HepG2 (cell line): Measurements from ENCODE around the gene ZCCHC8. TPM values are rescaled to one million over a fixed set of nuclear protein-coding genes. Genes with fewer than 3 reads are reported as not detected.
A peak's percentile ranks its signal among the peaks of the same experiment; 100 is the strongest.

ENCODE experiments used
- DNMT1 ChIP-seq: sonication (generic); formaldehyde crosslinking; IDR thresholded peaks from 2 replicates; pipeline ENCODE4 v1.5.1; 2020; ENCODE audit warnings: mild to moderate bottlenecking, missing genetic modification reagents
- GTF2F1 ChIP-seq: fragments of 150-350 bp; IDR thresholded peaks from 2 replicates; pipeline ENCODE4 v1.6.1; 2014; ENCODE audit warnings: low read length
- JUN ChIP-seq: sonication (generic); formaldehyde crosslinking; IDR thresholded peaks from 2 replicates; pipeline ENCODE4 v1.4.0; 2020; ENCODE audit warnings: mild to moderate bottlenecking, missing genetic modification reagents
- MEIS2 ChIP-seq: sonication (generic); formaldehyde crosslinking; IDR thresholded peaks from 2 replicates; pipeline ENCODE4 v1.9.0; 2021; ENCODE audit warnings: mild to moderate bottlenecking, missing genetic modification reagents
- RFX3 ChIP-seq: IDR thresholded peaks from 2 replicates; pipeline ENCODE4 v1.6.1; 2016; ENCODE audit warnings: missing biosample characterization, missing genetic modification reagents
- THAP11 ChIP-seq: IDR thresholded peaks from 2 replicates; pipeline ENCODE4 v1.6.1; 2016; ENCODE audit warnings: missing biosample characterization, missing genetic modification reagents
- ZC3H4 ChIP-seq: sonication (generic); formaldehyde crosslinking; IDR thresholded peaks from 2 replicates; pipeline ENCODE4 v1.4.0; 2020; ENCODE audit warnings: missing genetic modification reagents, borderline replicate concordance
- ZNF567 ChIP-seq: sonication (generic); formaldehyde crosslinking; IDR thresholded peaks from 2 replicates; pipeline ENCODE4 v1.8.1; 2023; ENCODE audit warnings: mild to moderate bottlenecking, missing genetic modification reagents, borderline replicate concordance
- ZNF83 ChIP-seq: sonication (generic); formaldehyde crosslinking; IDR thresholded peaks from 2 replicates; pipeline ENCODE4 v1.4.0; 2020; ENCODE audit warnings: missing genetic modification reagents, mild to moderate bottlenecking, borderline replicate concordance
- polyA plus RNA-seq, 8 experiments: library from polyadenylated mRNA; depleted of rRNA in 3 of 8; stranded (reverse) in 7 of 8; unstranded in 1 of 8; fragments of >200 nt; fragmentation: Illumina TruSeq in 4 of 8; extraction: Trizol in 4 of 8; gene quantifications; 2 replicates each; pipeline versions ENCODE4 v1.2.1 to v1.2.3, GENCODE V29; 2011 to 2016; ENCODE audit warnings: low read depth in 4 of 8, missing spikeins in 1 of 8, mixed read lengths in 1 of 8; ENCODE audit not compliant: insufficient read depth in 1 of 8
- total RNA-seq, 5 experiments: library from RNA; depleted of rRNA; stranded (reverse); fragments of >200 nt; fragmentation: Illumina TruSeq; extraction: Trizol; gene quantifications; 2 replicates each; pipeline ENCODE4 v1.2.3, GENCODE V29; 2016; ENCODE audit warnings: low read depth in 1 of 5
- TF ChIP-seq, protein P1 (sequence below): IDR thresholded peaks from 2 replicates; pipeline ENCODE4 v1.6.1; 2016; ENCODE audit warnings: mild to moderate bottlenecking
- TF ChIP-seq, protein P2 (sequence below): sonication (generic); formaldehyde crosslinking; IDR thresholded peaks from 2 replicates; pipeline ENCODE4 v1.5.0; 2020; ENCODE audit warnings: mild to moderate bottlenecking, missing genetic modification reagents, borderline replicate concordance
- TF ChIP-seq, protein P3 (sequence below), 2 experiments: fragments of 450-650 bp in 1 of 2; sonication (generic) in 1 of 2; formaldehyde crosslinking; IDR thresholded peaks; 2 replicates each; pipeline versions ENCODE4 v1.5.0 to v1.8.0; 2020 to 2022; ENCODE audit warnings: mild to moderate bottlenecking in 1 of 2, missing genetic modification reagents in 1 of 2
- TF ChIP-seq, protein P4 (sequence below): sonication (generic); formaldehyde crosslinking; IDR thresholded peaks from 2 replicates; pipeline ENCODE4 v1.5.1; 2020; ENCODE audit warnings: mild to moderate bottlenecking, missing genetic modification reagents
- TF ChIP-seq, protein P5 (sequence below): sonication (generic); formaldehyde crosslinking; IDR thresholded peaks from 2 replicates; pipeline ENCODE4 v1.8.1; 2023; ENCODE audit warnings: mild to moderate bottlenecking, missing genetic modification reagents, borderline replicate concordance

ZCCHC8 gene
- total and polyA plus RNA-seq, 2 of the 13 experiments (the other 11 are each of a cell fraction or from before 2014, with no cell fraction given) = 18.6 to 20.9 TPM

DNA sequence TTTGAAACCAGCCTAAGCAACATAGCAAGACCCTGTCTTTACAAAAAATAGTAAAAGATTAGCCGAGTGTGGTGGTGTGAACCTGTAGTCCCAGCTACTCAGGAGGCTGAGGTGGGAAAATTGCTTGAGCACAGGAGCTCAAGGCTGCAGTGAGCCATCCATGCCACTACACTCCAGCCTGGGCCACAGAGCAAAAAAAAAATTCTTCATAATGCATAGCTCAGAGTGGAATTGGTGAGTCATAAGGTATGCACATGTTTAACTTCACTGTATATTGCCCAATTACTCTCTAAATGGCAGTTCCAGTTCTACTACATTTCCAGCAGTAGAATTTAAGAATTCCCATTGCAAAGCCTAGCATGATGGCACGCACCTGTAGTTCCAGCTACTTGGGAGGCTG, 51.4 kb downstream of the ZCCHC8 start (continued):
- TF ChIP-seq, protein P1, sequence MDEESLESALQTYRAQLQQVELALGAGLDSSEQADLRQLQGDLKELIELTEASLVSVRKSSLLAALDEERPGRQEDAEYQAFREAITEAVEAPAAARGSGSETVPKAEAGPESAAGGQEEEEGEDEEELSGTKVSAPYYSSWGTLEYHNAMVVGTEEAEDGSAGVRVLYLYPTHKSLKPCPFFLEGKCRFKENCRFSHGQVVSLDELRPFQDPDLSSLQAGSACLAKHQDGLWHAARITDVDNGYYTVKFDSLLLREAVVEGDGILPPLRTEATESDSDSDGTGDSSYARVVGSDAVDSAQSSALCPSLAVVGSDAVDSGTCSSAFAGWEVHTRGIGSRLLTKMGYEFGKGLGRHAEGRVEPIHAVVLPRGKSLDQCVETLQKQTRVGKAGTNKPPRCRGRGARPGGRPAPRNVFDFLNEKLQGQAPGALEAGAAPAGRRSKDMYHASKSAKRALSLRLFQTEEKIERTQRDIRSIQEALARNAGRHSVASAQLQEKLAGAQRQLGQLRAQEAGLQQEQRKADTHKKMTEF = no peak
- TF ChIP-seq, protein P2, sequence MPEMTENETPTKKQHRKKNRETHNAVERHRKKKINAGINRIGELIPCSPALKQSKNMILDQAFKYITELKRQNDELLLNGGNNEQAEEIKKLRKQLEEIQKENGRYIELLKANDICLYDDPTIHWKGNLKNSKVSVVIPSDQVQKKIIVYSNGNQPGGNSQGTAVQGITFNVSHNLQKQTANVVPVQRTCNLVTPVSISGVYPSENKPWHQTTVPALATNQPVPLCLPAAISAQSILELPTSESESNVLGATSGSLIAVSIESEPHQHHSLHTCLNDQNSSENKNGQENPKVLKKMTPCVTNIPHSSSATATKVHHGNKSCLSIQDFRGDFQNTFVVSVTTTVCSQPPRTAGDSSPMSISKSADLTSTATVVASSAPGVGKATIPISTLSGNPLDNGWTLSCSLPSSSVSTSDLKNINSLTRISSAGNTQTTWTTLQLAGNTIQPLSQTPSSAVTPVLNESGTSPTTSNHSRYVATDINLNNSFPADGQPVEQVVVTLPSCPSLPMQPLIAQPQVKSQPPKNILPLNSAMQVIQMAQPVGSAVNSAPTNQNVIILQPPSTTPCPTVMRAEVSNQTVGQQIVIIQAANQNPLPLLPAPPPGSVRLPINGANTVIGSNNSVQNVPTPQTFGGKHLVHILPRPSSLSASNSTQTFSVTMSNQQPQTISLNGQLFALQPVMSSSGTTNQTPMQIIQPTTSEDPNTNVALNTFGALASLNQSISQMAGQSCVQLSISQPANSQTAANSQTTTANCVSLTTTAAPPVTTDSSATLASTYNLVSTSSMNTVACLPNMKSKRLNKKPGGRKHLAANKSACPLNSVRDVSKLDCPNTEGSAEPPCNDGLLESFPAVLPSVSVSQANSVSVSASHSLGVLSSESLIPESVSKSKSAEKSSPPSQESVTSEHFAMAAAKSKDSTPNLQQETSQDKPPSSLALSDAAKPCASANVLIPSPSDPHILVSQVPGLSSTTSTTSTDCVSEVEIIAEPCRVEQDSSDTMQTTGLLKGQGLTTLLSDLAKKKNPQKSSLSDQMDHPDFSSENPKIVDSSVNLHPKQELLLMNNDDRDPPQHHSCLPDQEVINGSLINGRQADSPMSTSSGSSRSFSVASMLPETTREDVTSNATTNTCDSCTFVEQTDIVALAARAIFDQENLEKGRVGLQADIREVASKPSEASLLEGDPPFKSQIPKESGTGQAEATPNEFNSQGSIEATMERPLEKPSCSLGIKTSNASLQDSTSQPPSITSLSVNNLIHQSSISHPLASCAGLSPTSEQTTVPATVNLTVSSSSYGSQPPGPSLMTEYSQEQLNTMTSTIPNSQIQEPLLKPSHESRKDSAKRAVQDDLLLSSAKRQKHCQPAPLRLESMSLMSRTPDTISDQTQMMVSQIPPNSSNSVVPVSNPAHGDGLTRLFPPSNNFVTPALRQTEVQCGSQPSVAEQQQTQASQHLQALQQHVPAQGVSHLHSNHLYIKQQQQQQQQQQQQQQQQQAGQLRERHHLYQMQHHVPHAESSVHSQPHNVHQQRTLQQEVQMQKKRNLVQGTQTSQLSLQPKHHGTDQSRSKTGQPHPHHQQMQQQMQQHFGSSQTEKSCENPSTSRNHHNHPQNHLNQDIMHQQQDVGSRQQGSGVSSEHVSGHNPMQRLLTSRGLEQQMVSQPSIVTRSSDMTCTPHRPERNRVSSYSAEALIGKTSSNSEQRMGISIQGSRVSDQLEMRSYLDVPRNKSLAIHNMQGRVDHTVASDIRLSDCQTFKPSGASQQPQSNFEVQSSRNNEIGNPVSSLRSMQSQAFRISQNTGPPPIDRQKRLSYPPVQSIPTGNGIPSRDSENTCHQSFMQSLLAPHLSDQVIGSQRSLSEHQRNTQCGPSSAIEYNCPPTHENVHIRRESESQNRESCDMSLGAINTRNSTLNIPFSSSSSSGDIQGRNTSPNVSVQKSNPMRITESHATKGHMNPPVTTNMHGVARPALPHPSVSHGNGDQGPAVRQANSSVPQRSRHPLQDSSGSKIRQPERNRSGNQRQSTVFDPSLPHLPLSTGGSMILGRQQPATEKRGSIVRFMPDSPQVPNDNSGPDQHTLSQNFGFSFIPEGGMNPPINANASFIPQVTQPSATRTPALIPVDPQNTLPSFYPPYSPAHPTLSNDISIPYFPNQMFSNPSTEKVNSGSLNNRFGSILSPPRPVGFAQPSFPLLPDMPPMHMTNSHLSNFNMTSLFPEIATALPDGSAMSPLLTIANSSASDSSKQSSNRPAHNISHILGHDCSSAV (CRISPR knock-in tag) = no peak
- TF ChIP-seq THAP11 (CRISPR knock-in tag) (no peak), MEIS2 (CRISPR knock-in tag) (no peak), ZNF567 (CRISPR knock-in tag) (no peak), RFX3 (CRISPR knock-in tag) (no peak), DNMT1 (no peak), ZC3H4 (CRISPR knock-in tag) (no peak), ZNF83 (CRISPR knock-in tag) (no peak), GTF2F1 (no peak), JUN (CRISPR knock-in tag) (no peak)
- TF ChIP-seq, protein P3, sequence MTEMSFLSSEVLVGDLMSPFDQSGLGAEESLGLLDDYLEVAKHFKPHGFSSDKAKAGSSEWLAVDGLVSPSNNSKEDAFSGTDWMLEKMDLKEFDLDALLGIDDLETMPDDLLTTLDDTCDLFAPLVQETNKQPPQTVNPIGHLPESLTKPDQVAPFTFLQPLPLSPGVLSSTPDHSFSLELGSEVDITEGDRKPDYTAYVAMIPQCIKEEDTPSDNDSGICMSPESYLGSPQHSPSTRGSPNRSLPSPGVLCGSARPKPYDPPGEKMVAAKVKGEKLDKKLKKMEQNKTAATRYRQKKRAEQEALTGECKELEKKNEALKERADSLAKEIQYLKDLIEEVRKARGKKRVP (CRISPR knock-in tag; IDR thresholded peaks at IDR 0.05) = 0 out of 4 replicates have a peak, but pooled peaks of 1 of the 2 experiments have one; percentile 12
- TF ChIP-seq, protein P4, sequence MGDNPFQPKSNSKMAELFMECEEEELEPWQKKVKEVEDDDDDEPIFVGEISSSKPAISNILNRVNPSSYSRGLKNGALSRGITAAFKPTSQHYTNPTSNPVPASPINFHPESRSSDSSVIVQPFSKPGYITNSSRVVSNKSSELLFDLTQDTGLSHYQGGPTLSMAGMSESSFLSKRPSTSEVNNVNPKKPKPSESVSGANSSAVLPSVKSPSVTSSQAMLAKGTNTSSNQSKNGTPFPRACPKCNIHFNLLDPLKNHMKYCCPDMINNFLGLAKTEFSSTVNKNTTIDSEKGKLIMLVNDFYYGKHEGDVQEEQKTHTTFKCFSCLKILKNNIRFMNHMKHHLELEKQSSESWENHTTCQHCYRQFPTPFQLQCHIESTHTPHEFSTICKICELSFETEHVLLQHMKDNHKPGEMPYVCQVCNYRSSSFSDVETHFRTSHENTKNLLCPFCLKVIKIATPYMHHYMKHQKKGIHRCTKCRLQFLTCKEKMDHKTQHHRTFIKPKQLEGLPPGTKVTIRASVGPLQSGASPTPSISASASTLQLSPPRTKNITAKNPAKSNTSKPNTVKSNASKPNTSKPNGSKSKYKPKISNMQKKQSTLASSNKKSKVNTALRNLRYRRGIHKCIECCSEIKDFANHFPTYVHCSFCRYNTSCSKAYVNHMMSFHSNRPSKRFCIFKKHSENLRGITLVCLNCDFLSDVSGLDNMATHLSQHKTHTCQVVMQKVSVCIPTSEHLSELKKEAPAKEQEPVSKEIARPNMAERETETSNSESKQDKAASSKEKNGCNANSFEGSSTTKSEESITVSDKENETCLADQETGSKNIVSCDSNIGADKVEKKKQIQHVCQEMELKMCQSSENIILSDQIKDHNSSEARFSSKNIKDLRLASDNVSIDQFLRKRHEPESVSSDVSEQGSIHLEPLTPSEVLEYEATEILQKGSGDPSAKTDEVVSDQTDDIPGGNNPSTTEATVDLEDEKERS (CRISPR knock-in tag) = peak; percentile 63; the same call in 1 of the 2 replicates
- TF ChIP-seq, protein P5, sequence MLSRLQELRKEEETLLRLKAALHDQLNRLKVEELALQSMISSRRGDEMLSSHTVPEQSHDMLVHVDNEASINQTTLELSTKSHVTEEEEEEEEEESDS (CRISPR knock-in tag) = no peak
